ENCODE results near the gene RHBDL3.

RHBDL3 gene

GRCh38 chr17:32289471-32290070 is 23.9 kb downstream of the RHBDL3 start:
- Histone ChIP-seq H3K36me3 (ENCODE audit: control insufficient read depth, insufficient read depth, low read length) (no peaks in the 10 kb centered on the region), H3K27ac (ENCODE audit: low read length) (no peak overlapping the region), H3K4me3 (ENCODE audit: low read length) (no peak overlapping the region), H3K27me3 (ENCODE audit: control insufficient read depth, insufficient read depth, low read length) (no peaks in the 10 kb centered on the region), H3K4me1 (ENCODE audit: control insufficient read depth, insufficient read depth, low read length) (peaks cover 11% of the 10 kb centered on the region), H3K9me3 (ENCODE audit: control insufficient read depth, insufficient read depth, low read length) (no peaks in the 10 kb centered on the region)
- WGBS (ENCODE audit: insufficient coverage, insufficient read length): no CpG with 5 or more reads among the region's 9 CpGs
- DNase-seq (ENCODE audit: low read depth, low spot score): no peak

GRCh38 chr17:32292094-32292493 is 26.5 kb downstream of the RHBDL3 start:
- no peak for DNase-seq (ENCODE audit: low read depth, low spot score)
- Histone ChIP-seq H3K4me1 (ENCODE audit: control insufficient read depth, insufficient read depth, low read length) (peaks cover 11% of the 10 kb centered on the region), H3K27me3 (ENCODE audit: control insufficient read depth, insufficient read depth, low read length) (no peaks in the 10 kb centered on the region), H3K4me3 (ENCODE audit: low read length) (no peak overlapping the region), H3K27ac (ENCODE audit: low read length) (no peak overlapping the region), H3K36me3 (ENCODE audit: control insufficient read depth, insufficient read depth, low read length) (no peaks in the 10 kb centered on the region), H3K9me3 (ENCODE audit: control insufficient read depth, insufficient read depth, low read length) (no peaks in the 10 kb centered on the region)
- WGBS (ENCODE audit: insufficient coverage, insufficient read length): no CpG with 5 or more reads among the region's 4 CpGs

- H3K36me3 ChIP-seq (ENCODE audit: control insufficient read depth, insufficient read depth, low read length): no peaks in the 10 kb centered on the region
- WGBS (ENCODE audit: insufficient coverage, insufficient read length): no CpG with 5 or more reads among the region's 2 CpGs
- no peak for DNase-seq (ENCODE audit: low read depth, low spot score)
- no peak overlapping the region for H3K4me3 ChIP-seq (ENCODE audit: low read length)
- H3K9me3 ChIP-seq (ENCODE audit: control insufficient read depth, insufficient read depth, low read length): no peaks in the 10 kb centered on the region
- no peaks in the 10 kb centered on the region for H3K27me3 ChIP-seq (ENCODE audit: control insufficient read depth, insufficient read depth, low read length)
- peaks cover 2% of the 10 kb centered on the region; the same call in 1 of the 2 replicates for H3K4me1 ChIP-seq (ENCODE audit: control insufficient read depth, insufficient read depth, low read length)
- H3K27ac ChIP-seq (ENCODE audit: low read length): no peak overlapping the region
These were observed 31.8 kb downstream of the RHBDL3 start for GRCh38 chr17:32297424-32297823.

- peaks cover 5% of the 10 kb centered on the region for H3K4me1 ChIP-seq (ENCODE audit: control insufficient read depth, insufficient read depth, low read length)
- H3K27ac ChIP-seq (ENCODE audit: low read length): no peak overlapping the region
- H3K27me3 ChIP-seq (ENCODE audit: control insufficient read depth, insufficient read depth, low read length): no peaks in the 10 kb centered on the region
- H3K9me3 ChIP-seq (ENCODE audit: control insufficient read depth, insufficient read depth, low read length): no peaks in the 10 kb centered on the region
- H3K36me3 ChIP-seq (ENCODE audit: control insufficient read depth, insufficient read depth, low read length): no peaks in the 10 kb centered on the region
- WGBS (ENCODE audit: insufficient coverage, insufficient read length): no CpG with 5 or more reads among the region's 6 CpGs
- DNase-seq (ENCODE audit: low read depth, low spot score): no peak
- no peak overlapping the region for H3K4me3 ChIP-seq (ENCODE audit: low read length)
These were observed 32.2 kb downstream of the RHBDL3 start for GRCh38 chr17:32297860-32298259.

- H3K27me3 ChIP-seq (ENCODE audit: control insufficient read depth, insufficient read depth, low read length): no peaks in the 10 kb centered on the region
- H3K36me3 ChIP-seq (ENCODE audit: control insufficient read depth, insufficient read depth, low read length): no peaks in the 10 kb centered on the region
- H3K9me3 ChIP-seq (ENCODE audit: control insufficient read depth, insufficient read depth, low read length): no peaks in the 10 kb centered on the region
- WGBS (ENCODE audit: insufficient coverage, insufficient read length): no CpG with 5 or more reads among the region's 6 CpGs
- DNase-seq (ENCODE audit: low read depth, low spot score): no peak
- peaks cover 7% of the 10 kb centered on the region for H3K4me1 ChIP-seq (ENCODE audit: control insufficient read depth, insufficient read depth, low read length)
- H3K27ac ChIP-seq (ENCODE audit: low read length): no peak overlapping the region
- H3K4me3 ChIP-seq (ENCODE audit: low read length): no peak overlapping the region
These were observed 32.7 kb downstream of the RHBDL3 start for GRCh38 chr17:32298298-32298697.

GRCh38 chr17:32298721-32299579 is 33.3 kb downstream of the RHBDL3 start:
- Histone ChIP-seq H3K9me3 (ENCODE audit: control insufficient read depth, insufficient read depth, low read length) (no peaks in the 10 kb centered on the region), H3K27me3 (ENCODE audit: control insufficient read depth, insufficient read depth, low read length) (no peaks in the 10 kb centered on the region), H3K4me3 (ENCODE audit: low read length) (no peak overlapping the region), H3K4me1 (ENCODE audit: control insufficient read depth, insufficient read depth, low read length) (peaks cover 9% of the 10 kb centered on the region), H3K36me3 (ENCODE audit: control insufficient read depth, insufficient read depth, low read length) (no peaks in the 10 kb centered on the region), H3K27ac (ENCODE audit: low read length) (no peak overlapping the region)
- no CpG with 5 or more reads among the region's 13 CpGs for WGBS (ENCODE audit: insufficient coverage, insufficient read length)
- DNase-seq (ENCODE audit: low read depth, low spot score): no peak

- no peak overlapping the region for H3K27ac ChIP-seq (ENCODE audit: low read length)
- no peak for DNase-seq (ENCODE audit: low read depth, low spot score)
- peaks cover 15% of the 10 kb centered on the region for H3K4me1 ChIP-seq (ENCODE audit: control insufficient read depth, insufficient read depth, low read length)
- H3K4me3 ChIP-seq (ENCODE audit: low read length): no peak overlapping the region
- no peaks in the 10 kb centered on the region for H3K9me3 ChIP-seq (ENCODE audit: control insufficient read depth, insufficient read depth, low read length)
- H3K27me3 ChIP-seq (ENCODE audit: control insufficient read depth, insufficient read depth, low read length): no peaks in the 10 kb centered on the region
- WGBS (ENCODE audit: insufficient coverage, insufficient read length): no CpG with 5 or more reads among the region's 7 CpGs
- H3K36me3 ChIP-seq (ENCODE audit: control insufficient read depth, insufficient read depth, low read length): no peaks in the 10 kb centered on the region
These were observed 34.0 kb downstream of the RHBDL3 start for GRCh38 chr17:32299580-32300164.

- no peaks in the 10 kb centered on the region for H3K27me3 ChIP-seq (ENCODE audit: control insufficient read depth, insufficient read depth, low read length)
- DNase-seq (ENCODE audit: low read depth, low spot score): no peak
- no CpG with 5 or more reads among the region's 4 CpGs for WGBS (ENCODE audit: insufficient coverage, insufficient read length)
- H3K36me3 ChIP-seq (ENCODE audit: control insufficient read depth, insufficient read depth, low read length): no peaks in the 10 kb centered on the region
- no peaks in the 10 kb centered on the region for H3K9me3 ChIP-seq (ENCODE audit: control insufficient read depth, insufficient read depth, low read length)
- H3K4me1 ChIP-seq (ENCODE audit: control insufficient read depth, insufficient read depth, low read length): peaks cover 17% of the 10 kb centered on the region
- H3K27ac ChIP-seq (ENCODE audit: low read length): no peak overlapping the region
- H3K4me3 ChIP-seq (ENCODE audit: low read length): no peak overlapping the region
These were observed 36.4 kb downstream of the RHBDL3 start for GRCh38 chr17:32302037-32302436.

GRCh38 chr17:32302860-32303649 is 37.4 kb downstream of the RHBDL3 start:
- no CpG with 5 or more reads among the region's 10 CpGs for whole genome bisulfite sequencing (ENCODE audit: insufficient coverage, insufficient read length)
- no peak overlapping the region for H3K4me3 ChIP-seq (ENCODE audit: low read length)
- H3K9me3 ChIP-seq (ENCODE audit: control insufficient read depth, insufficient read depth, low read length): no peaks in the 10 kb centered on the region
- no peaks in the 10 kb centered on the region for H3K36me3 ChIP-seq (ENCODE audit: control insufficient read depth, insufficient read depth, low read length)
- H3K27ac ChIP-seq (ENCODE audit: low read length): no peak overlapping the region
- peaks cover 20% of the 10 kb centered on the region for H3K4me1 ChIP-seq (ENCODE audit: control insufficient read depth, insufficient read depth, low read length)
- no peak for DNase-seq (ENCODE audit: low read depth, low spot score)
- no peaks in the 10 kb centered on the region for H3K27me3 ChIP-seq (ENCODE audit: control insufficient read depth, insufficient read depth, low read length)

GRCh38 chr17:32303781-32304288 is 38.2 kb downstream of the RHBDL3 start:
- WGBS (ENCODE audit: insufficient coverage, insufficient read length): no CpG with 5 or more reads among the region's 2 CpGs
- Histone ChIP-seq H3K9me3 (ENCODE audit: control insufficient read depth, insufficient read depth, low read length) (no peaks in the 10 kb centered on the region), H3K4me3 (ENCODE audit: low read length) (no peak overlapping the region), H3K27ac (ENCODE audit: low read length) (no peak overlapping the region), H3K4me1 (ENCODE audit: control insufficient read depth, insufficient read depth, low read length) (peaks cover 19% of the 10 kb centered on the region), H3K36me3 (ENCODE audit: control insufficient read depth, insufficient read depth, low read length) (no peaks in the 10 kb centered on the region), H3K27me3 (ENCODE audit: control insufficient read depth, insufficient read depth, low read length) (no peaks in the 10 kb centered on the region)
- no peak for DNase-seq (ENCODE audit: low read depth, low spot score)

Measured in iPS DF 6.9 (cell line).